IPS-NIHi11 (cell line): Measurements from ENCODE around the gene AGBL4.

ENCODE experiments used
- DNase-seq: peaks from one replicate; pipeline ENCODE4 v3.0.0; 2012; ENCODE audit warnings: mixed read lengths, low spot score

Gene AGBL4

GRCh38 chr1:49694251-49694827 is 329.4 kb downstream of the AGBL4 start:
- no peak for DNase-seq

GRCh38 chr1:49686107-49686506 is 337.6 kb downstream of the AGBL4 start:
- DNase-seq, result no peak

GRCh38 chr1:49677706-49678105 is 346.0 kb downstream of the AGBL4 start:
- DNase-seq, result no peak

GRCh38 chr1:49651136-49651535 is 372.6 kb downstream of the AGBL4 start:
- no peak for DNase-seq

GRCh38 chr1:49630156-49630555 is 393.6 kb downstream of the AGBL4 start:
- no peak for DNase-seq

- DNase-seq, result no peak
Observed at GRCh38 chr1:49627781-49628180, 396.0 kb downstream of the AGBL4 start.

- DNase-seq, result no peak
Observed at GRCh38 chr1:49626472-49626871, 397.3 kb downstream of the AGBL4 start.

- no peak for DNase-seq
Observed at GRCh38 chr1:49622877-49623276, 400.9 kb downstream of the AGBL4 start.

GRCh38 chr1:49606082-49606481 is 417.7 kb downstream of the AGBL4 start:
- no peak for DNase-seq

GRCh38 chr1:49597436-49597835 is 426.3 kb downstream of the AGBL4 start:
- DNase-seq, result no peak

GRCh38 chr1:49576327-49576901 is 447.3 kb downstream of the AGBL4 start:
- no peak for DNase-seq

GRCh38 chr1:49556676-49557234 is 467.0 kb downstream of the AGBL4 start:
- no peak for DNase-seq

GRCh38 chr1:49552101-49552500 is 471.7 kb downstream of the AGBL4 start:
- DNase-seq, result no peak

GRCh38 chr1:49544615-49545014 is 479.1 kb downstream of the AGBL4 start:
- no peak for DNase-seq

GRCh38 chr1:49541096-49541752 is 482.5 kb downstream of the AGBL4 start:
- DNase-seq, result no peak

GRCh38 chr1:49527606-49528305 is 496.0 kb downstream of the AGBL4 start:
- no peak for DNase-seq

GRCh38 chr1:49526672-49527071 is 497.1 kb downstream of the AGBL4 start:
- DNase-seq, result no peak

- DNase-seq, result no peak
Observed at GRCh38 chr1:49523764-49524163, 500.0 kb downstream of the AGBL4 start.

GRCh38 chr1:49466961-49467360 is 556.8 kb downstream of the AGBL4 start:
- no peak for DNase-seq

GRCh38 chr1:49465486-49466185 is 558.1 kb downstream of the AGBL4 start:
- DNase-seq, result no peak

GRCh38 chr1:49448200-49448599 is 575.6 kb downstream of the AGBL4 start:
- DNase-seq, result no peak

- no peak for DNase-seq
Observed at GRCh38 chr1:49436865-49437264, 586.9 kb downstream of the AGBL4 start.
